Hypothalamus (tissue), 51 donors: ENCODE results near the gene NIPSNAP3A.
"Not testable (repeated sequence)": the region's sequence is repeated elsewhere in the genome, so short reads cannot be mapped to it uniquely, and the experiment has no call there.

Source experiments
- DNase-seq, 51 donors: peaks; one replicate each; lab custom pipeline; 2025; lab: John Stamatoyannopoulos, UW

NIPSNAP3A gene

DNA sequence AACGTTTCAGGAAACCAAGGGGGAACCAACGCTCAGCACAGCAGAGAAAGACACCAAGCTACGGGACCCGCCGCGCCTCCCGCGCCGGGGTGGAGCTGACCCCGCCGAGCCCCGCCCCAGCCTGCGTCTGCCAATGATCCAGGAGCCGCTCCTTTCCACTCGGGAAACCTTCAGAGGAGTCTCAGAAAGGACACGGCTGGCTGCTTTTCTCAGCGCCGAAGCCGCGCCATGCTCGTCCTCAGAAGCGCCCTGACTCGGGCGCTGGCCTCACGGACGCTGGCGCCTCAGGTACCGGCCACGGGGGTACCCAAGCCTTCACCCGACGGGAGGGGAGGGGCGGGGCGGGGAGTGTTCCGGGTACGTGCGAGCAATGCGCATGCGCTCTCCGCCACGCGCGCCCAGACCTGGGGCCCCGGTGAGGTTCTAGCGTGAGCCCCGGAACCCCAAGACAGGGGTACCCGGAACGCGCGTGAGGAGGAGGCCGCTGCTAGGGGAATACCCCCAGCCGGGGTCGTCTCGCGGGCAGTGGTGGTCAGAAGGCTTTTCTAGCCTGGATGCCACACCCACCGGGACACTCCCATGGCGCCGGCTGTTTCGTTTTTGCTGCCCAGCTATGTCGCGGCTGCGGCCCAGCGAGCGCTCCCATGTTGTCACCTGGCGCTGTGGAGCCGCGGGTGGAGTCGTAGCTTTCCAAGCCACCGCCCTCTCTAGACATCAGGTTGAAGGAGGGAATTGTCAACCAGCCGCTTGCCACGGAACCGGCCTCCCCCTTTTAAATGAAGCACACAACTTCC lies at the start of gene NIPSNAP3A:
Gene NIPSNAP3A (plus strand): TSS at position 119 of the 794 bp plus-strand sequence. CDS start 110 bp downstream, at position 229.
- DNase-seq: peak; percentile 20 to 97 (median 81)

GRCh38 chr9:104700306-104700705 lies 47.2 kb upstream of the NIPSNAP3A start:
- no peak for DNase-seq

DNA sequence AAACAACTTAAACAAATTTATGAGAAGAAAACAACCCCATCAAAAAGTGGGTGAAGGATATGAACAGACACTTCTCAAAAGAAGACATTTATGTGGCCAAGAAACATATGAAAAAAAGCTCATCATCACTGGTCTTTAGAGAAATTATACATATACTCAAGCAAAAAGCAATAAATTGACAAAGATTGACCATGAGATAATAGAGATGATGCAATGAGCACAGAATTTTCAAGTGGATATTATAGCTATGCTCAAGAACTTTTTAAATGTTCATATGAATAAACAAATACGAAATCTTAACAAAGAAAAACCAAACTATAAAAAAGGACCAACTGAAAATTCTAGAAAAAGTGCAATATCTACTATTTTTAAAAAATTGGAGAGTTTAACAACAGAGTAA lies 38.7 kb upstream of the NIPSNAP3A start:
- DNase-seq: not testable (repeated sequence)

GRCh38 chr9:104711604-104712003 lies 35.9 kb upstream of the NIPSNAP3A start:
- DNase-seq: no peak

- no peak for DNase-seq
Measured at GRCh38 chr9:104725014-104725413, 22.5 kb upstream of the NIPSNAP3A start.

GRCh38 chr9:104738452-104738851 lies 9.0 kb upstream of the NIPSNAP3A start:
- DNase-seq: no peak

DNA sequence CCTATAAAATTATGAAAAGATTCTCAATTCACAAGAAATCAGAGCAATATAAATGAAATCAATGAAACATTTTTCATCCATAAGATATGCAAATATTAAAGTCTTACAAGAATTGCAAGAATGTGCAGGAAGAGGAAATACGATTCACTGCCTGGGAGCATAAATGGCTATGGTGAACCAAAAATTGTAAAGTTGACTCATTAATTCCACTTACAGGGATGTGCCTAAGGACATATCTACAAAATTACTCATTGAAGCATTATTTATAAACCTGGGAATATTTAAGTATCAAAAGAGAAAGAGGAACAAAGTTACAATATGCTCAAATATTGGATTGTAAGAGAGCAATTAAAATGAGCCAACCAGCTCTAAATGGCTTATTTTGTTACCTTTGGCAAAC lies 6.9 kb upstream of the NIPSNAP3A start:
- no peak for DNase-seq

GRCh38 chr9:104743376-104743985 lies 4.0 kb upstream of the NIPSNAP3A start:
- peak in 9 of 51 donors; percentile 1 to 44 (median 8) for DNase-seq

GRCh38 chr9:104745852-104746251 lies 1.6 kb upstream of the NIPSNAP3A start:
- DNase-seq: no peak

DNA sequence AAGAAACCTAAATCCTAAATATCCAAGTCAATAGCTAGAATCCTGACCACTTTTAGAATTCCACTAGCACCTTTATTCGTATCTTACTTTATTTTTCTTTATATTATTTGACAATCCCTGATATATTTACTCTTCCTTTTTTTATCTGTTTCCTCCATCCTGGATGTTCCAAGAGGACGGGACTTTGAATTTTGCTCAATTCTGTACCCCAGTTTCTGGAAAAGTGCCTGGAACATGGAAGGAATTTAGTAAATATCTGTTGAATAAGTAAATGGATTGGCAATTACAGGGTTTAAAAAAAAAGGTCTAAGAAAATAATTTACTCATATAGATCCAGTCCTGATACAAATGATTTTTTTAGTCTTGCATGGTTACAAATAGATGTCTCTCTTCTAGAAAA lies 1.2 kb upstream of the NIPSNAP3A start:
- no peak for DNase-seq

DNA sequence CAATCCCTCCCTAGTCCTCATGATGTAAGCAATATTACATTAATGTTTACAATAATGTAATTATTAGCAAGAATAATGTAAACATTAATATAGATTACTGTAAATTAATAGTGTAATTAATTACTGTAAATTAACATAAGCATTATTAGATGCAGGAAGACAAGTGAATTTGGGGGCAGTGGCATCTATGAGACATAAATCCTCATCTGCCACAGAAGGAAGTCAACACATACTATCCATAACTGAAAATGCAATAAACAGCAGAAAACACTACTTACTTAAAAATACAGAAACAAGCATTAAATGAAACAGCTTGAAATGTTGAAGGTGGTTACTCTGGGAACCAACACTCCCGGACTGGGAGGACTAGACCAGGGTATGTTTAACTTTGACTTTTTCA lies 685 bp upstream of the NIPSNAP3A start:
- DNase-seq: no peak

DNA sequence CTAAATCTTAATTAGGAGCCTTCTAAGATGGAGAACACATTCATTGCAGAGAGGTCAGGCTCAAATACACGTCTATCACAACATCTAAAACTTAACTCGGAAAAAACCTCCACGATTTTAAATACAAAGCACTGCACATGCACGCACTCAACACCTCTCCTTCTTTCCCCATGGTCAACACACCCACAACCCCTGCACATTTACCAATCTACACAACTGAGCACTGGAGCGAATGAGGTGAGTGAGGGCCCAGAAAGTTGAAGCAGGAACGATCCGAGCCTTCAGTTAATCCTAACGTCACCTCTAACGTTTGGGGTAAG lies 278 bp upstream of the NIPSNAP3A start:
- no peak for DNase-seq

DNA sequence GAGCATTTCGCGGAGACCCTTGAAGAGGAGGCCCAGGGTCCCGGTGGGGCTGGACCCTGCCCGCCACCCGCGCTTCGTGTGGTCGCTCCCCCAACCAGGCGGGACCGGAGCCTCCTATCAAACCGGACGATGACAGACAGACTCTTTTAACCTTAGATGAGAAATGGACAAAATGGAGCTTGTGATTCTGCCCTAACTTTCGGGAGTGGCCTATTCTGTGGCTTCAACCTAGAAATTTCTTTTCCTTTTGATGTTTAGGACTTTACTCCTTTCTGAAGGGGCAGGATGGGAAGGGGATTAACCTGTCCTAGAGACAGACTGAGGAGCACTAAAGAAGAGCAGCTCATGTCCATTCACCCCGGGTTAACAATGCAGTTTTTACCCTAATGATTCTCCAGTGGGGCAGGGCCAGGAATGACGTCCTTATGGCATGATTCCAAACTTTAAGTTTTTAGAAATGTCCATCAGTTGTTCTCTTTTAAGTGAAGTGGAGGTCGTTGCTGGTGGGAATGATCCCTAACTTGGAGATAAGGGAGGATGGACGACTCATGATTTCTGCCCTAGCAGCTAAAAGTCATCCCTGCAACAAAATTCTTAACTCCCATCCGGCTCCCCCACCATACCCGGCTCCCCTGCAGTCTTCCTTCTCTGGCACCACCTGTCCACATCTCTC lies 1.0 kb downstream of the NIPSNAP3A start:
- peak in 2 of 51 donors; percentile 39 to 52 for DNase-seq

DNA sequence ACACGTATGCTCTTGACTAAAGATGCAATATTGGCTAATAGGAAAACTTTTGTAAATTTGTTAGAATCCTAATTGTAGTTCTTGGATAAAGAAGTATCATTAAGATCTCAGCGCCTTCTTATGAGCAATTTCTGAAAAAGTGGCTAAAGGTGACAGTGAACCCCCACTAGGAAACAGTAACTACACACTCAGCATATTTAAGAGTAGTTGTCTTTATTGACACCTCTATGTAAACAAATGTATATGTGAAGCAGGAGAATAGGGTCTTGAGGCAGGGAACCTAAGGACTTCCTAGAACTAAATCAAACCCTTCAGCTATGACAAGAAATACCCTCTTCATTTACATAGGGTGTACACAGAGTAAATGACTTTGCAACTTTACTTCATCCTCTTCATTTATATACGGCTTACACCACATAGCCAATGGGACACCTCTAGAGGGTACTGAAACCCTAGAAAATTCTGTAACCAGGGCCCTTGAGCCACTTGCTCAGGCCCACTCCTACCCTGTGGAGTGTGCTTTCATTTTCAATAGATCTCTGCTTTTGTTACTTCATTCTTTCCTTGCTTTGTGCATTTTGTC lies 2.8 kb downstream of the NIPSNAP3A start:
- DNase-seq: no peak

DNA sequence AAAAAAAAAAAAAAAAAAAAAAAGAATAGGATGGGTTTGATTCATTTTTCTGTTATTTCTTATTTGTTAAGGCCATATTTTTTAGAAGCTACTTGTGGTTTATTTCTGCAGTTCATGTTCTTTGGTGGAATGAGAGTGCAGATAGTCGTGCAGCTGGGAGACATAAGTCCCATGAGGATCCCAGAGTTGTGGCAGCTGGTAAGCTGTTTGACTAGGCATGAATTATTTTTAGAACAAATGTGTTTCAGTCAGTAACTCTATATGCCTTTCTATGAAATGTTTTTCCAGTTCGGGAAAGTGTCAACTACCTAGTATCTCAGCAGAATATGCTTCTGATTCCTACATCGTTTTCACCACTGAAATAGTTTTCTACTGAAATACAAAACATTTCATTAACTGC lies 11.5 kb downstream of the NIPSNAP3A start:
- no peak for DNase-seq

DNA sequence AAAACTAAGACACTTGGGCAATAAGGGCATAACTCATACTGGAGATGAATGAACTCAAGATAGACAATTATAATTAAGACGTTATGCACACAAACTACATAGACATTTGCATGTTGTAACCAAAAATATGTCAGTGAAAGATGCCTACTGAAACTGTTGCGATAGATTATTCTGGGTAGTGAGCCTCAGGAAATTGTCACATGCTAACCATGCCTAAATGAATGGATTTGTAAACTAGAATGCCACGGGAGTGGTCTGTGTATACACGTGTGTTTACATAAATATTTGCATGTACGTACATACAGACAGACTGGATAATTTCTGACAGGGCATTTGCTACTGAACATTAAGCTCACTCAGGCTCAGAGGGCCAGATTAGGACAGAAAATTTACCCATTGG lies 17.7 kb downstream of the NIPSNAP3A start:
- DNase-seq: peak in 1 of 51 donors; percentile 27

DNA sequence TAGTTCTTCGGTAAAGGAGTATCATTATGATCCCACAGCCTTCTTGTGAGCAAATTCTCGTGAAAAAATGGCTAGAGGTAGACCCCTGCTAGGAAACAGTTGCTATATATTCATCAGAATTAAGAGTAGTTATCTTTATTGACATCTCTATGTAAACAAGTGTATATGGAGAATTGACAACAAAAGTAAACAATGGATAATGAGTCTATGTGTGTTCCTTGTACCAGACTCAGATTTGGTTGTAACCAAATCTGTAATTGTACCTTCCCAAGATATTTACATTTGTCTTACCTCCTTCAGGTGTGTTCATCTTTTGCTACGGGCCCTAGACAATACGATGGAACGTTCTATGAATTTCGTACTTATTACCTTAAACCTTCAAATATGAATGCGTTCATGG lies 18.5 kb downstream of the NIPSNAP3A start:
- DNase-seq: no peak

- DNase-seq: no peak
Measured at GRCh38 chr9:104767507-104767906, 20.0 kb downstream of the NIPSNAP3A start.

- DNase-seq: not testable (repeated sequence)
Measured at GRCh38 chr9:104769029-104769428, 21.5 kb downstream of the NIPSNAP3A start.

DNA sequence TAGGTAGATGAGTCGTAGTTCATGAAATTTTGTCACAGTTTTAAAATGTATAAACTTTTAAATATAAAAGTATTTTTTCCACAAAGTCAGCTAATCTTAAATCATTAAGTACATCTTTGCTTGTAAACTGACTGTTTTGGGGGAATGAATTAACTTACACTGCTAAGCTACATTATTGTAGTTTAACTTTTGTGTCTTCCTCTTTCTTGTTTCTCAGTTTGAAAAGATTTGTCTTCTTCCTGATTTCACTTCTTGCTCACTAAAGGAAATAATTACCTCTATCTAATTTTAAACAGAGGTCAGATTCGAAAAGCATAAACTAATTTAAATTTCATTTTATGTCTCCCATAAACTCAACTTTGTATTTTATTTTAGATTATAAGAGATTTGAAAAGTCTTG lies 22.2 kb downstream of the NIPSNAP3A start:
- no peak for DNase-seq

DNA sequence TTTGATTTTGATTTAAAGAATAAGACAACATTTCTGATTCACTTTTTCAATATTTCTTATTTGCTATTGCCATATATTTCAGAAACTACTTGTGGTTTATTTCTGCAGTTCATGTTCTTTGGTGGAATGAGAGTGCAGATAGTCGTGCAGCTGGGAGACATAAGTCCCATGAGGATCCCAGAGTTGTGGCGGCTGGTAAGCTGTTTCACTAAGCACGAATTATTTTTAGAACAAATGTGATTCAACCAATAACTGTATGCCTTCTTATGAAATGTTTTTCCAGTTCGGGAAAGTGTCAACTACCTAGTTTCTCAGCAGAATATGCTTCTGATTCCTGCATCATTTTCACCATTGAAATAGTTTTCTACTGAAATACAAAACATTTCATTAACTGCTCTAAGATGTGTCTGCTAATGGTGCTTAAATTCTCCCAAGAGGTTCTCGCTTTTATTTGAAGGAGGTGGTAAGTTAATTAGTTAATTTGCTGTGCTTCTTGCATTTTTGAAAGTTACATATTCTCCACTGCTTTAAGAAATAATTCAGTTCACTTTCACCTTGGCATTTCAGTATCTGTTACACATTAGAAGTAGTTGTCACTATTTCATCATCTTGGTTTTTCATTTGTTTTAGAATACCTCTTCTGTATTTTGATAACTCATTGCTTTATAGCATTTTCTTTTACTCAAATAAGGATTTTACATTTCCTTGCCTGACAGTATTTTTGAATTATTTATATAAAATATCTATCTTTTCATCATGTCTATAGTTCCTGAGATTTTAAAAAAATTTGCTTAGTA lies 25.4 kb downstream of the NIPSNAP3A start:
- no peak for DNase-seq
